ENCODE measurements around the gene PCNX3. TPM values are rescaled to one million over a fixed set of nuclear protein-coding genes. Genes with fewer than 3 reads are reported as not detected.

PCNX3 gene
- total RNA-seq, 1 donor from 2014 or later: 34.0 TPM

GRCh38 chr11:65575568-65576231, 39.9 kb upstream of the PCNX3 start, which contains the start of gene EHBP1L1:
Gene EHBP1L1 (plus strand): TSS chr11:65576053. CDS start chr11:65576303, 250 bp downstream.
- H3K27me3 ChIP-seq: no peaks in the 10 kb centered on the region

GRCh38 chr11:65576232-65576866, 39.2 kb upstream of the PCNX3 start:
- TF ChIP-seq CTCF (IDR thresholded peaks at IDR 0.05): no peak
- peak; percentile 0 for ATAC-seq
- H3K27ac ChIP-seq: peak overlapping the region; percentile 84

More at GRCh38 chr11:65575568-65576231, 39.9 kb upstream of the PCNX3 start, which contains the start of gene EHBP1L1:
- ATAC-seq (peak; percentile 49), DNase-seq (peak; percentile 91)
- peaks cover 15% of the 10 kb centered on the region for H3K36me3 ChIP-seq
- H3K4me3 ChIP-seq: peak within 1 kb of the TSS; percentile 66
- peaks cover 56% of the 10 kb centered on the region for H3K4me1 ChIP-seq
- H3K9me3 ChIP-seq: no peaks in the 10 kb centered on the region
- intact Hi-C loops (cut with DNase I): no loop called here
- TF ChIP-seq CTCF (IDR thresholded peaks at IDR 0.05): no peak
- H3K27ac ChIP-seq: peak within 1 kb of the TSS; percentile 86

GRCh38 chr11:65576867-65577755, 38.5 kb upstream of the PCNX3 start:
- intact Hi-C loops (cut with DNase I): no loop called here
- H3K36me3 ChIP-seq: peaks cover 29% of the 10 kb centered on the region
- no peaks in the 10 kb centered on the region for H3K9me3 ChIP-seq
- peaks cover 42% of the 10 kb centered on the region for H3K4me1 ChIP-seq
- H3K27me3 ChIP-seq: no peaks in the 10 kb centered on the region
- TF ChIP-seq CTCF (IDR thresholded peaks at IDR 0.05): no peak
- DNase-seq: peak; percentile 88
- H3K4me3 ChIP-seq: peak overlapping the region; percentile 66
- peak overlapping the region; percentile 84 for H3K27ac ChIP-seq
- ATAC-seq: peak; percentile 56

More at GRCh38 chr11:65576232-65576866, 39.2 kb upstream of the PCNX3 start:
- Histone ChIP-seq H3K4me1 (peaks cover 50% of the 10 kb centered on the region), H3K36me3 (peaks cover 21% of the 10 kb centered on the region), H3K9me3 (no peaks in the 10 kb centered on the region), H3K27me3 (no peaks in the 10 kb centered on the region), H3K4me3 (peak overlapping the region; percentile 66)
- DNase-seq: peak; percentile 87
- intact Hi-C loops (cut with DNase I): no loop called here

GRCh38 chr11:65577756-65578109, 37.8 kb upstream of the PCNX3 start:
- TF ChIP-seq CTCF (IDR thresholded peaks at IDR 0.05): no peak
- Histone ChIP-seq H3K36me3 (peaks cover 32% of the 10 kb centered on the region), H3K27me3 (no peaks in the 10 kb centered on the region), H3K4me3 (peak overlapping the region; percentile 66), H3K9me3 (no peaks in the 10 kb centered on the region), H3K4me1 (peaks cover 41% of the 10 kb centered on the region), H3K27ac (peak overlapping the region; percentile 84)
- ATAC-seq (no peak), DNase-seq (no peak)
- intact Hi-C loops (cut with DNase I): no loop called here

GRCh38 chr11:65578134-65578533, 37.4 kb upstream of the PCNX3 start:
- Histone ChIP-seq H3K27ac (peak overlapping the region; percentile 84), H3K4me3 (peak overlapping the region; percentile 66), H3K4me1 (peaks cover 40% of the 10 kb centered on the region), H3K27me3 (no peaks in the 10 kb centered on the region), H3K36me3 (peaks cover 32% of the 10 kb centered on the region), H3K9me3 (no peaks in the 10 kb centered on the region)
- intact Hi-C loops (cut with DNase I): no loop called here
- TF ChIP-seq CTCF (IDR thresholded peaks at IDR 0.05): no peak
- ATAC-seq: no peak
- DNase-seq: no peak

All from upper lobe of right lung (tissue), 1 donor.